K562 (cell line): ENCODE data around the gene ENOX2. TPM values are rescaled to one million over a fixed set of nuclear protein-coding genes. Genes with fewer than 3 reads are reported as not detected.
A peak's percentile ranks its signal among the peaks of the same experiment; 100 is the strongest.
"Not testable (repeated sequence)": the region's sequence is repeated elsewhere in the genome, so short reads cannot be mapped to it uniquely, and the experiment has no call there.

ENCODE experiments used
- ATAC-seq: fragments of 200-7000 bp; cut with Tn5 transposase; 3 replicates; pipeline ENCODE4 v1.9.1; 2020; ENCODE audit warnings: moderate library complexity
- BruUV-seq: library from RNA; stranded (reverse); fragments of 400-500 nt; replicated peaks from 2 replicates; lab custom pipeline; 2021; lab: Mats Ljungman, UMichigan
- CTCF ChIA-PET: fragments of 300-600 bp; formaldehyde crosslinking; extraction: SDS; loops from one replicate; lab custom pipeline; 2021; ENCODE audit warnings: low intra/inter-chr PET ratio; lab: Yijun Ruan, JAX
- POLR2A ChIA-PET: fragments of 300-600, 350-650 bp; sonication (Branson Sonifier 250); formaldehyde crosslinking; extraction: SDS; loops from one replicate; lab custom pipeline; 2021; ENCODE audit warnings: antibody characterized with exemption, inconsistent platforms; lab: Yijun Ruan, JAX
- DNase-seq, 4 experiments: peaks; one replicate each; pipeline versions ENCODE4 v3.0.0 to v3.0.0-alpha.2; 2011 to 2018; ENCODE audit warnings: low spot score in 3 of 4, mixed read lengths in 3 of 4; ENCODE audit errors: extremely low read depth in 1 of 4
- FAIRE-seq: peaks from 2 replicates; lab custom pipeline; 2011; peaks lifted over from hg19 to GRCh38; lab: Jason Lieb, UNC
- H2AFZ ChIP-seq: 2 replicates; pipeline ENCODE4 v1.6.0; 2011; ENCODE audit warnings: low read depth, low read length, control low read depth, inconsistent platforms
- H3K27ac ChIP-seq: fragments of 200-600 bp; 3 replicates; pipeline ENCODE4 v1.8.0; 2011; ENCODE audit warnings: low read depth, mild to moderate bottlenecking, control low read depth, inconsistent platforms, low read length, moderate library complexity, mixed read lengths; ENCODE audit errors: extremely low read depth
- H3K27me3 ChIP-seq, 2 experiments: fragments of 300-600 bp in 1 of 2; 2 replicates in 1 of 2; 3 replicates in 1 of 2; pipeline versions ENCODE4 v1.6.0 to v1.8.0; 2011; ENCODE audit warnings: inconsistent platforms in 2 of 2, low read length in 2 of 2, mild to moderate bottlenecking in 1 of 2, mixed read lengths in 1 of 2, moderate library complexity in 1 of 2; ENCODE audit not compliant: control insufficient read depth in 2 of 2, insufficient read depth in 2 of 2
- H3K36me3 ChIP-seq: fragments of 300-600 bp; 3 replicates; pipeline ENCODE4 v1.8.0; 2011; ENCODE audit warnings: mild to moderate bottlenecking, low read length, inconsistent platforms; ENCODE audit not compliant: control insufficient read depth, insufficient read depth
- H3K4me1 ChIP-seq, 2 experiments: fragments of 200-600 bp in 1 of 2; replicated peaks in 1 of 2; 2 replicates in 1 of 2; 3 replicates in 1 of 2; pipeline versions ENCODE4 v1.5.1 to v1.8.0; 2011; ENCODE audit warnings: inconsistent platforms in 2 of 2, low read length in 2 of 2, mild to moderate bottlenecking in 1 of 2, mixed read lengths in 1 of 2, moderate library complexity in 1 of 2; ENCODE audit not compliant: control insufficient read depth in 2 of 2, insufficient read depth in 2 of 2
- H3K4me2 ChIP-seq: 2 replicates; pipeline ENCODE4 v1.6.1; 2011; ENCODE audit warnings: low read length, control low read depth, inconsistent platforms, mixed read lengths; ENCODE audit not compliant: insufficient read depth
- H3K4me3 ChIP-seq: fragments of 200-600 bp; sonication (generic), shearing (Covaris generic); 2 replicates; pipeline ENCODE4 v1.5.1; 2016; ENCODE audit warnings: control low read depth, inconsistent platforms
- H3K79me2 ChIP-seq: fragments of 200-600 bp; 3 replicates; pipeline ENCODE4 v1.8.0; 2011; ENCODE audit warnings: low read length, inconsistent platforms; ENCODE audit not compliant: control insufficient read depth, insufficient read depth
- H3K9ac ChIP-seq, 2 experiments: 2 replicates each; pipeline versions ENCODE4 v1.6.0 to v1.6.1; 2011; ENCODE audit warnings: low read depth in 2 of 2, low read length in 2 of 2, control low read depth in 1 of 2, inconsistent platforms in 1 of 2, mild to moderate bottlenecking in 1 of 2, mixed read lengths in 1 of 2; ENCODE audit not compliant: insufficient read depth in 1 of 2
- H3K9me1 ChIP-seq: one replicate; pipeline ENCODE4 v1.6.0; 2011; ENCODE audit warnings: inconsistent platforms, mild to moderate bottlenecking, low read length, moderate library complexity; ENCODE audit not compliant: control insufficient read depth, insufficient read depth
- H3K9me3 ChIP-seq: replicated peaks from 2 replicates; pipeline ENCODE4 v1.5.1; 2011; ENCODE audit warnings: low read depth, low read length, inconsistent platforms; ENCODE audit not compliant: control insufficient read depth, insufficient read depth
- H4K20me1 ChIP-seq: replicated peaks from 2 replicates; pipeline ENCODE4 v1.6.1; 2011; ENCODE audit warnings: low read length, inconsistent platforms, mixed read lengths; ENCODE audit not compliant: control insufficient read depth, insufficient read depth
- ATF6 ChIP-seq: sonication (generic); formaldehyde crosslinking; IDR thresholded peaks from 2 replicates; pipeline ENCODE4 v1.4.0; 2020; ENCODE audit warnings: mild to moderate bottlenecking, missing genetic modification reagents
- KDM1A ChIP-seq, 2 experiments: fragments of 450-650 bp; IDR thresholded peaks; 2 replicates each; pipeline ENCODE4 v1.6.1; 2016; ENCODE audit warnings: mild to moderate bottlenecking in 2 of 2
- ZNF146 ChIP-seq: IDR thresholded peaks from one replicate; pipeline ENCODE4 v1.6.1; 2018; ENCODE audit warnings: missing compliant biosample characterization; ENCODE audit not compliant: unreplicated experiment
- WGBS: fragments of 100-300 bp; shearing (Covaris generic); methylation state at CpG from one replicate; pipeline ENCODE4 v1.1.6; 2016; ENCODE audit warnings: low coverage, mixed read lengths; ENCODE audit not compliant: insufficient coverage; ENCODE audit errors: missing lambda C conversion rate; 5-methylcytosine and 5-hydroxymethylcytosine counted together
- in situ Hi-C: fragments of 300-500 bp; cut with MboI; formaldehyde crosslinking; loops from 4 replicates; pipeline ENCODE4 v1.15.0; 2018; ENCODE audit warnings: inconsistent platforms, mixed read lengths
- intact Hi-C: fragments of 100-400 bp; cut with micrococcal nuclease; formaldehyde crosslinking; loops from 2 replicates; pipeline ENCODE4 v1.14.2; 2022
- polyA plus RNA-seq, 8 experiments: library from polyadenylated mRNA; depleted of rRNA in 4 of 8; stranded (reverse) in 5 of 8; unstranded in 3 of 8; fragments of >200 nt; fragmentation: Nextera tagmentation in 2 of 8; fragmentation: Illumina TruSeq in 1 of 8; extraction: Ambion mirVana in 2 of 8; extraction: Trizol in 1 of 8; gene quantifications; 2 replicates each; pipeline versions ENCODE4 v1.2.1 to v1.2.3, GENCODE V29; 2011 to 2014; ENCODE audit warnings: inconsistent platforms in 1 of 8, missing spikeins in 1 of 8
- total RNA-seq, 7 experiments: library from RNA; depleted of rRNA in 6 of 7; stranded (reverse); fragments of >200 nt in 6 of 7; fragmentation: Illumina TruSeq in 2 of 7; extraction: Trizol in 2 of 7; gene quantifications; 2 replicates each; pipeline versions ENCODE4 v1.2.1 to v1.2.3, GENCODE V29; 2011 to 2021; ENCODE audit warnings: low replicate concordance in 1 of 7

Gene ENOX2
- total and polyA plus RNA-seq, 9 of the 15 experiments (the other 6 are each of a cell fraction or from before 2014, with no cell fraction given), result 6.1 to 24.0 (median 13.8) TPM

- no peak for TF ChIP-seq ATF6 (CRISPR knock-in tag)
- TF ChIP-seq, all 486 proteins: peak for 4
Measured at GRCh38 chrX:130825525-130825924, 77.5 kb downstream of the ENOX2 start (continued).

- BruUV-seq, H3K36me3 ChIP-seq, FAIRE-seq, H3K27me3 ChIP-seq, DNase-seq, H2AFZ ChIP-seq, intact Hi-C loops, POLR2A ChIA-PET, H4K20me1 ChIP-seq, H3K4me1 ChIP-seq, in situ Hi-C loops, H3K4me3 ChIP-seq, H3K4me2 ChIP-seq, H3K9me3 ChIP-seq, H3K27ac ChIP-seq, H3K9me1 ChIP-seq, CTCF ChIA-PET, H3K79me2 ChIP-seq, ATAC-seq, H3K9ac ChIP-seq: not testable (repeated sequence)
- 56% methylated on average over 4 of the region's 4 CpGs for WGBS
- TF ChIP-seq KDM1A (IDR thresholded peaks at IDR 0.05), result 0 out of 4 replicates have a peak, but pooled peaks of 1 of the 2 experiments have one; percentile 14
- peak; percentile 76 for TF ChIP-seq ZNF146 (CRISPR knock-in tag)
- TF ChIP-seq, all 486 proteins: peak for 2; not testable (repeated sequence) for 484
Measured at GRCh38 chrX:130819367-130819766, 83.6 kb downstream of the ENOX2 start.

GRCh38 chrX:130813932-130814331 is 89.1 kb downstream of the ENOX2 start:
- H4K20me1 ChIP-seq, FAIRE-seq, BruUV-seq, H3K9me3 ChIP-seq, H3K4me3 ChIP-seq, H3K9me1 ChIP-seq, H3K4me2 ChIP-seq, POLR2A ChIA-PET, H3K27ac ChIP-seq, H3K27me3 ChIP-seq, H3K9ac ChIP-seq, CTCF ChIA-PET, ATAC-seq, H3K4me1 ChIP-seq, H2AFZ ChIP-seq, H3K79me2 ChIP-seq, H3K36me3 ChIP-seq, in situ Hi-C loops, intact Hi-C loops, DNase-seq: not testable (repeated sequence)
- WGBS, result 49% methylated on average over 5 of the region's 5 CpGs
